PFSK-1 (cell line): ENCODE measurements around the gene IFIT3.

Experiments used
- FOXP2 ChIP-seq: optimal IDR thresholded peaks from 2 replicates; pipeline ENCODE3; 2011; ENCODE audit warnings: borderline replicate concordance, control low read depth, inconsistent platforms; ENCODE audit not compliant: insufficient read depth; ENCODE audit errors: extremely low read length, extremely low read depth
- POLR2AphosphoS5 ChIP-seq: IDR thresholded peaks from 2 replicates; pipeline ENCODE4 v1.6.1; 2012; ENCODE audit warnings: low read depth, mild to moderate bottlenecking, control low read depth, low read length, moderate library complexity
- SIN3A ChIP-seq: IDR thresholded peaks from 2 replicates; pipeline ENCODE4 v1.6.1; 2012; ENCODE audit warnings: mild to moderate bottlenecking, low read length, moderate library complexity, borderline replicate concordance; ENCODE audit not compliant: insufficient read depth
- TAF1 ChIP-seq: IDR thresholded peaks from 2 replicates; pipeline ENCODE4 v1.6.1; 2012; ENCODE audit warnings: low read length, control low read depth, borderline replicate concordance; ENCODE audit not compliant: insufficient read depth
- TF ChIP-seq, protein P1 (sequence below), 2 experiments: IDR thresholded peaks; 2 replicates each; pipeline versions ENCODE4 v1.6.1 to v1.8.0; 2011 to 2012; ENCODE audit warnings: low read depth in 2 of 2, low read length in 2 of 2, control low read depth in 1 of 2, inconsistent platforms in 1 of 2, mild to moderate bottlenecking in 1 of 2, moderate library complexity in 1 of 2; ENCODE audit not compliant: insufficient read depth in 1 of 2

DNA sequence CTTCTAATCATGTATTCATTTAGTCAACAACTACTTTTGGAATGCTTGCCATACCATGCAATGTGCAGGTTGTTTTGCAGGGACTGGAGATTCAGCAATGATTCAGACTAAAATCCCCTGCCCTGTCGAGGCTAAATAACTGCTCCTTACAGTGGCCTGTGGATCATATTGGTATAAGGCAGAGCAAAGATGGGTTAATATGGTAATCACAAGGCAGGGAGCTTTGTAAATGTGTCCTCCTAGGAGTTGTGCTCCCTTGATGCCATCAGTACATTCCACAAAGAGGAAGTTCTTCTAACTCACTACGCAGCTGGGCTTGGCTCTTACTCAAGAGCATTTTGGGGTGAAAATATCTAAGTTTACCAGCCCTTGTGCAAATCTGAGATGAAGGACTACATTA is 26.6 kb upstream of the IFIT3 start:
- TF ChIP-seq POLR2AphosphoS5 (no peak), TAF1 (no peak), SIN3A (no peak), FOXP2 (no peak)
- TF ChIP-seq, protein P1, sequence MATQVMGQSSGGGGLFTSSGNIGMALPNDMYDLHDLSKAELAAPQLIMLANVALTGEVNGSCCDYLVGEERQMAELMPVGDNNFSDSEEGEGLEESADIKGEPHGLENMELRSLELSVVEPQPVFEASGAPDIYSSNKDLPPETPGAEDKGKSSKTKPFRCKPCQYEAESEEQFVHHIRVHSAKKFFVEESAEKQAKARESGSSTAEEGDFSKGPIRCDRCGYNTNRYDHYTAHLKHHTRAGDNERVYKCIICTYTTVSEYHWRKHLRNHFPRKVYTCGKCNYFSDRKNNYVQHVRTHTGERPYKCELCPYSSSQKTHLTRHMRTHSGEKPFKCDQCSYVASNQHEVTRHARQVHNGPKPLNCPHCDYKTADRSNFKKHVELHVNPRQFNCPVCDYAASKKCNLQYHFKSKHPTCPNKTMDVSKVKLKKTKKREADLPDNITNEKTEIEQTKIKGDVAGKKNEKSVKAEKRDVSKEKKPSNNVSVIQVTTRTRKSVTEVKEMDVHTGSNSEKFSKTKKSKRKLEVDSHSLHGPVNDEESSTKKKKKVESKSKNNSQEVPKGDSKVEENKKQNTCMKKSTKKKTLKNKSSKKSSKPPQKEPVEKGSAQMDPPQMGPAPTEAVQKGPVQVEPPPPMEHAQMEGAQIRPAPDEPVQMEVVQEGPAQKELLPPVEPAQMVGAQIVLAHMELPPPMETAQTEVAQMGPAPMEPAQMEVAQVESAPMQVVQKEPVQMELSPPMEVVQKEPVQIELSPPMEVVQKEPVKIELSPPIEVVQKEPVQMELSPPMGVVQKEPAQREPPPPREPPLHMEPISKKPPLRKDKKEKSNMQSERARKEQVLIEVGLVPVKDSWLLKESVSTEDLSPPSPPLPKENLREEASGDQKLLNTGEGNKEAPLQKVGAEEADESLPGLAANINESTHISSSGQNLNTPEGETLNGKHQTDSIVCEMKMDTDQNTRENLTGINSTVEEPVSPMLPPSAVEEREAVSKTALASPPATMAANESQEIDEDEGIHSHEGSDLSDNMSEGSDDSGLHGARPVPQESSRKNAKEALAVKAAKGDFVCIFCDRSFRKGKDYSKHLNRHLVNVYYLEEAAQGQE (IDR thresholded peaks at IDR 0.05; ENCODE audit: insufficient read depth in 1 of 2, low read depth in 2 of 2, low read length in 2 of 2), result no peak
